MM.1S (cell line): ENCODE measurements around the gene TTC28.

Source experiments
- EZH2 ChIP-seq: fragments of 300-600 bp; sonication (generic); optimal IDR thresholded peaks from 2 replicates; pipeline ENCODE3; 2017; ENCODE audit warnings: low read depth, mild to moderate bottlenecking, antibody characterized with exemption, low read length, mixed read lengths
- EZH2phosphoT487 ChIP-seq: fragments of 300-600 bp; sonication (generic); IDR thresholded peaks from 2 replicates; pipeline ENCODE4 v1.6.1; 2018; ENCODE audit warnings: antibody characterized with exemption, low read length
- TF ChIP-seq, protein P1 (sequence below): fragments of 300-600 bp; sonication (generic); IDR thresholded peaks from 2 replicates; pipeline ENCODE4 v1.5.1; 2016; ENCODE audit warnings: antibody characterized with exemption, low read length, mixed read lengths

DNA sequence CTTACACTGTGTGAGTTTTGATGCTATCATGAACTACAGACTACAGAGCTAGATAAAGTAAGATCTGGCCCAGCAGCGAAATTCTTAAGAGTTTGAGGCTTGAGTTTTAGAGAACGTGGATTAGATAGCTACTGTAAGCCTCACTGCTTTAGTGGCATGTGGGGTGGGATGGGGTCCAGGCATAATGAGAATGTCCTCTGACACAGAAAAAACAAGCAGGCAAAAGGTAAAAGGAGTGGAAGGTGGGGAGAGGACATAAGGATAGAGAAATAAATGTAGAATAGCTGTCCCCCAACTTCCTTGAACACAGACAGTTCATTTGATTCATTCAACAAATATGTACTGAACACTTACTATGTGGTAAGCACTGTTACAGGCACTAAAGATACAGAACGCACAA is 436.1 kb downstream of the TTC28 start:
- TF ChIP-seq, protein P1, sequence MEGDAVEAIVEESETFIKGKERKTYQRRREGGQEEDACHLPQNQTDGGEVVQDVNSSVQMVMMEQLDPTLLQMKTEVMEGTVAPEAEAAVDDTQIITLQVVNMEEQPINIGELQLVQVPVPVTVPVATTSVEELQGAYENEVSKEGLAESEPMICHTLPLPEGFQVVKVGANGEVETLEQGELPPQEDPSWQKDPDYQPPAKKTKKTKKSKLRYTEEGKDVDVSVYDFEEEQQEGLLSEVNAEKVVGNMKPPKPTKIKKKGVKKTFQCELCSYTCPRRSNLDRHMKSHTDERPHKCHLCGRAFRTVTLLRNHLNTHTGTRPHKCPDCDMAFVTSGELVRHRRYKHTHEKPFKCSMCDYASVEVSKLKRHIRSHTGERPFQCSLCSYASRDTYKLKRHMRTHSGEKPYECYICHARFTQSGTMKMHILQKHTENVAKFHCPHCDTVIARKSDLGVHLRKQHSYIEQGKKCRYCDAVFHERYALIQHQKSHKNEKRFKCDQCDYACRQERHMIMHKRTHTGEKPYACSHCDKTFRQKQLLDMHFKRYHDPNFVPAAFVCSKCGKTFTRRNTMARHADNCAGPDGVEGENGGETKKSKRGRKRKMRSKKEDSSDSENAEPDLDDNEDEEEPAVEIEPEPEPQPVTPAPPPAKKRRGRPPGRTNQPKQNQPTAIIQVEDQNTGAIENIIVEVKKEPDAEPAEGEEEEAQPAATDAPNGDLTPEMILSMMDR, result no peak
- no peak for TF ChIP-seq EZH2
- no peak for TF ChIP-seq EZH2phosphoT487
